ENCODE measurements around the gene C2orf15. TPM values are rescaled to one million over a fixed set of nuclear protein-coding genes. Genes with fewer than 3 reads are reported as not detected.
A peak's percentile ranks its signal among the peaks of the same experiment; 100 is the strongest.

The C2orf15 gene, protein sequence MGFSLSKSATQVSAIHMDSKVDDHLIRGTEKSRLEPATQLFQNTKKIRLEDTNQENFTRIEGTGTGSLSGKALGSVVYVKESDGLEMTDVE
- under 0.01 TPM in 1 of 2 replicates, not detected in the other for total RNA-seq (2012; rRNA removed)
- not detected in 2 replicates for polyA plus RNA-seq (2012; rRNA removed)
- 0.02 TPM in 1 of 2 replicates, not detected in the other for polyA plus RNA-seq (2012; cell fraction: cytosol; rRNA removed)
- polyA plus RNA-seq (2012; cell fraction: nucleus; rRNA removed; ENCODE audit: low replicate concordance): 0.05 TPM in 1 of 2 replicates, not detected in the other
- Bru-seq, nascent RNA: percentile 26 among the genes with signal in this experiment
- percentile 32 among the genes with signal in this experiment for BruChase-seq, experiment 1, labeled RNA remaining after a 6-hour chase
- not detected for BruChase-seq, experiment 2, labeled RNA remaining after a 2-hour chase
- long read RNA-seq: 0 reads

DNA sequence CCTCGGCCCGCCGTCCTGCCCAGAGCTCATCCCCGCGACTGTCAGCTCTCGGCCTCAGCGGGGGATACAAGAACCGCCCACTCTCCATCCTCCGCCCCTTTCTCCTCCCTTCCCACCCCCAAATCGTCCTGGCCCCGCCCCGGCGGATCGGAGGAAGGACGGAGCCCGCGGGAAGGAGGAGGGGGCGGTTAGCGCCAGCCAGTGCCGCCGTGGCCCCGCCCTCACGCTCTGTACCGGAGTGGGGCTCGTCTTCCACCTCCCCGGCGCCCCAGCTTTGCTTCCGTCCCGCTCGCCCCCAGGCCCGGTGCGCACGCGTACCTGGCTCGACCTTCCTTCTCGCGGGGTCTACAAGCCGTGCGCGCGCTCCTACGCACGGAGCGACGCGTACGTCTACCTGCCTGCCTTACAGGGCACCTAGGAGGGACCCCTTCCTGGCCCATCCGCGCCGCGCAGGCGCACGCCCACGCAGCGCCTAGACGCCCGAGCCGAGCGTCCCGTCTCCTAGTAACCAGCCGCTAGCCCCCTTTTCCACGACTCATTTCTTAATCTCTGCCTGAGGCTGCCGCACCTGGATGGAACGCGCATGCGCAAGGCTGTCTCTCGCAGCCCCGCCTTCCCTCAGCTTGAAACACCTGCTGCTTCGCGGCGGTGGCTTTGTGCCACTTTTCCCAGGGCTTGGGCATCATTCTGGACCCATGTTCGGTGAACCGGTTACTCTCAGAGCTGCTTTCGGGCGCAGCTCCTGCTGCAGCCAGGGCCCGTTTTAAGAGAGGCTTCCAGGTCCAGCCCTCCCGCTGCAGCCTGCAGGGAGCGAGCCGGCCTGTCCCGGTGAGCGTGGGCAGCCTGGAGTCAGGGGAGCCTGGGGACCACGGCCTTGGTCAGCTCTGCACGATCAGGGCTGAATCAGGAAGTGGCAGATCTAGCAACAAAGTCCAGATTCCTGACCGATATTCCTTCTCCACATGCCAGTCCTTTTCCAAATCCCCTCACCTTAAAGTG is at the start of gene C2orf15:
TSS of gene C2orf15 (plus strand) at position 598 of the 999 bp plus-strand sequence. CDS start 8,852 bp downstream, outside the sequence.
- Histone ChIP-seq H3K27me3 (ENCODE audit: control insufficient read depth, insufficient read depth, low read length) (peaks cover 2% of the 10 kb centered on the region), H3K14ac (replicated peaks; ENCODE audit: low read depth, low read length) (no peak within 1 kb of the TSS), H3K23ac (ENCODE audit: low read depth, low read length) (0 out of 2 replicates have a peak within 1 kb of the TSS, but pooled peaks have one; percentile 80), H2AFZ (replicated peaks; ENCODE audit: low read length, poor library complexity) (peak within 1 kb of the TSS; percentile 99), H2BK15ac (ENCODE audit: low read depth, low read length) (no peak within 1 kb of the TSS), H3K27ac (ENCODE audit: insufficient read depth, low read length) (no peak within 1 kb of the TSS; the same call in 1 of the 2 replicates), H3K4ac (ENCODE audit: low read depth, low read length) (no peak within 1 kb of the TSS), H2BK5ac (ENCODE audit: low read depth, low read length, poor library complexity, severe bottlenecking) (no peak within 1 kb of the TSS), H3K4me3 (ENCODE audit: insufficient read depth, low read depth, low read length) (peak within 1 kb of the TSS; percentile 94), H3K9me3 (ENCODE audit: control insufficient read depth, insufficient read depth, low read length) (no peaks in the 10 kb centered on the region), H3K4me1 (ENCODE audit: control insufficient read depth, insufficient read depth, low read length) (no peaks in the 10 kb centered on the region; the same call in 1 of the 2 replicates), H4K5ac (ENCODE audit: low read depth, low read length) (peak within 1 kb of the TSS; percentile 13; the same call in 1 of the 2 replicates), H4K91ac (ENCODE audit: insufficient read depth, low read depth, low read length) (no peak within 1 kb of the TSS), H2AK9ac (replicated peaks; ENCODE audit: low read depth, low read length, poor library complexity) (peak within 1 kb of the TSS; percentile 84), H3K18ac (ENCODE audit: low read depth, low read length) (peak within 1 kb of the TSS; percentile 10; the same call in 1 of the 2 replicates), H3K9me1 (ENCODE audit: insufficient read depth, low read length) (no peaks in the 10 kb centered on the region; the same call in 1 of the 2 replicates), H2BK120ac (ENCODE audit: low read depth, low read length) (no peak within 1 kb of the TSS), H3K9ac (ENCODE audit: low read depth, low read length) (peak within 1 kb of the TSS; percentile 53), H3K79me1 (ENCODE audit: low read depth in 1 of 2, low read length in 2 of 2) (no peaks in the 10 kb centered on the region), H3K36me3 (ENCODE audit: control insufficient read depth, insufficient read depth, low read length) (no peaks in the 10 kb centered on the region), H3K4me2 (ENCODE audit: low read depth, low read length) (peak within 1 kb of the TSS; percentile 99), H2BK20ac (ENCODE audit: low read depth, low read length) (no peak within 1 kb of the TSS), H4K20me1 (ENCODE audit: insufficient read depth, low read length) (no peaks in the 10 kb centered on the region), H3K56ac (ENCODE audit: extremely low read depth, insufficient read depth, low read length) (no peak within 1 kb of the TSS), H4K8ac (ENCODE audit: low read depth in 2 of 2, low read length in 2 of 2) (peak within 1 kb of the TSS; percentile 13 to 54; a peak in 2 of 4 replicates), H2AK5ac (ENCODE audit: low read depth, low read length) (no peak within 1 kb of the TSS)
- peak; percentile 83; the same call in 1 of the 2 replicates for TF ChIP-seq MAZ (IDR thresholded peaks at IDR 0.05; ENCODE audit: borderline replicate concordance, low read depth, low read length)
- TF ChIP-seq SMC3 (IDR thresholded peaks at IDR 0.05; ENCODE audit: low read depth, low read length): no peak
- intact Hi-C loops (cut with micrococcal nuclease): no loop called here
- WGBS, 2 experiments (ENCODE audit: extremely low coverage in 2 of 2, insufficient read length in 1 of 2): 1% methylated on average over 35 of the region's 84 CpGs; no CpG with 5 or more reads in 1 of the 2 experiments
- no TSS peak for BruUV-seq (replicated peaks)
- in situ Hi-C loops (cut with MboI; ENCODE audit: low sequenced_read_pairs): no loop called here
- CTCF ChIA-PET: interaction anchor here (0.8 to 1.6 kb wide), 4 partner anchors 14 to 492 kb away, joined by 3 to 4 read pairs (median 3); partner anchors contain the start of genes LIPT1 and TSGA10
- DNase-seq (peak; percentile 74), ATAC-seq (ENCODE audit: low read depth) (peak; percentile 99)
- dilution Hi-C loops (cut with HindIII; ENCODE audit: low sequenced_read_pairs, unreplicated experiment): no loop called here
- POLR2A ChIA-PET (ENCODE audit: unreplicated experiment): no interaction called here

Data from IMR-90 (cell line).